Calu3 (cell line): Measurements from ENCODE around the gene F7. TPM values are rescaled to one million over a fixed set of nuclear protein-coding genes. Genes with fewer than 3 reads are reported as not detected.

Experiments
- BruUV-seq: library from RNA; stranded (reverse); fragments of 400-500 nt; replicated peaks from 2 replicates; lab custom pipeline; 2021; lab: Mats Ljungman, UMichigan
- CTCF ChIA-PET: fragments of 300-600 bp; sonication (Branson Sonifier 250); formaldehyde crosslinking; loops from one replicate; lab custom pipeline; 2022; ENCODE audit warnings: antibody characterized with exemption; lab: Charles Lee
- DNase-seq: peaks from one replicate; pipeline ENCODE4 v3.0.0; 2022
- H3K27ac Mint-ChIP-seq: one replicate; pipeline ENCODE4 v1.8.0; 2022; ENCODE audit warnings: mixed read lengths; ENCODE audit not compliant: unreplicated experiment
- H3K27me3 Mint-ChIP-seq: one replicate; pipeline ENCODE4 v1.8.0; 2022; ENCODE audit warnings: mixed read lengths; ENCODE audit not compliant: unreplicated experiment
- H3K36me3 Mint-ChIP-seq: one replicate; pipeline ENCODE4 v1.8.0; 2022; ENCODE audit warnings: mild to moderate bottlenecking, moderate library complexity, mixed read lengths; ENCODE audit not compliant: insufficient read depth, unreplicated experiment
- H3K4me1 Mint-ChIP-seq: one replicate; pipeline ENCODE4 v1.8.0; 2022; ENCODE audit warnings: mild to moderate bottlenecking, low read depth, mixed read lengths; ENCODE audit not compliant: unreplicated experiment
- H3K4me3 Mint-ChIP-seq: one replicate; pipeline ENCODE4 v1.8.0; 2022; ENCODE audit warnings: mild to moderate bottlenecking, low read depth, moderate library complexity, mixed read lengths; ENCODE audit not compliant: unreplicated experiment
- H3K9me3 Mint-ChIP-seq: one replicate; pipeline ENCODE4 v1.8.0; 2022; ENCODE audit warnings: low read depth, mixed read lengths; ENCODE audit not compliant: unreplicated experiment
- CTCF ChIP-seq: fragments of 200-600 bp; IDR thresholded peaks from one replicate; pipeline ENCODE4 v1.8.0; 2022; ENCODE audit warnings: antibody characterized with exemption; ENCODE audit not compliant: unreplicated experiment
- intact Hi-C: fragments of 100-400 bp; cut with micrococcal nuclease; formaldehyde crosslinking; loops from one replicate; pipeline ENCODE4 v1.10.0; 2022; ENCODE audit not compliant: unreplicated experiment
- total RNA-seq: library from RNA; stranded (reverse); gene quantifications from 2 replicates; pipeline ENCODE4 v1.2.3, GENCODE V29; 2022

Gene F7
- total RNA-seq, 1 experiment from 2014 or later, result not detected

GRCh38 chr13:113069861-113070805 is 35.5 kb upstream of the F7 start:
- H3K4me1 Mint-ChIP-seq, result no peaks in the 10 kb centered on the region
- no peaks in the 10 kb centered on the region for H3K36me3 Mint-ChIP-seq
- no peak overlapping the region for H3K4me3 Mint-ChIP-seq
- no peaks in the 10 kb centered on the region for H3K27me3 Mint-ChIP-seq
- CTCF ChIA-PET, result no interaction called here
- TF ChIP-seq CTCF, result no peak
- no peak overlapping the region for H3K27ac Mint-ChIP-seq
- BruUV-seq, result no TSS peak
- intact Hi-C loops, result no loop called here
- H3K9me3 Mint-ChIP-seq, result no peaks in the 10 kb centered on the region
- DNase-seq, result no peak

- no peak overlapping the region for H3K27ac Mint-ChIP-seq
- no peak for DNase-seq
- no peaks in the 10 kb centered on the region for H3K36me3 Mint-ChIP-seq
- CTCF ChIA-PET, result no interaction called here
- H3K4me1 Mint-ChIP-seq, result no peaks in the 10 kb centered on the region
- no peak overlapping the region for H3K4me3 Mint-ChIP-seq
- intact Hi-C loops, result no loop called here
- TF ChIP-seq CTCF, result no peak
- BruUV-seq, result no TSS peak
- H3K9me3 Mint-ChIP-seq, result no peaks in the 10 kb centered on the region
- H3K27me3 Mint-ChIP-seq, result no peaks in the 10 kb centered on the region
Measured at GRCh38 chr13:113070855-113071254, 34.7 kb upstream of the F7 start.

- no peaks in the 10 kb centered on the region for H3K9me3 Mint-ChIP-seq
- no TSS peak for BruUV-seq
- H3K27ac Mint-ChIP-seq, result no peak overlapping the region
- CTCF ChIA-PET, result interaction anchor here (0.6 kb wide), 1 partner anchor 34 kb away, joined by 3 read pairs; no protein-coding TSS in a partner anchor
- H3K4me3 Mint-ChIP-seq, result no peak overlapping the region
- DNase-seq, result no peak
- H3K4me1 Mint-ChIP-seq, result no peaks in the 10 kb centered on the region
- TF ChIP-seq CTCF, result no peak
- H3K27me3 Mint-ChIP-seq, result no peaks in the 10 kb centered on the region
- intact Hi-C loops, result no loop called here
- H3K36me3 Mint-ChIP-seq, result no peaks in the 10 kb centered on the region
Measured at GRCh38 chr13:113072376-113072775, 33.2 kb upstream of the F7 start.

DNA sequence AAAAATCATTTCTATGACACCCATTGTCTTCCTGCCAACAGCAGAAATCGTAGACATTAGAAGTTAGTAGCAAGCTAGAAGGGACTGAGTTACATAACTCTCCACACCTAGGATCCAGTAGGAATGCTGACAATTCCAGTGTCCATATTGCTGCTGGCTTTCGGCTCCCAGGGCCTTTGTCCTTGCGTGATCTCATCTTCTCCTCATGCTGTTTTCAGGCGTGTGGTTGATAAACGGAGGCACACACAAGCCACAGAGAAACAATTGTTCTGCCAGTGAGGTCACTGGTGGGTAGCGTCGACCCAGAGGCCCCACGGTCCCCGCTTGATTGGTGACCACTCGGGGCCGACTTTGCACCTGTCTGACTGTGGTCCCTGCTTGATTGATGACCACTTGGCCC is 31.6 kb upstream of the F7 start:
- Mint-ChIP-seq H3K4me3 (no peak overlapping the region), H3K36me3 (no peaks in the 10 kb centered on the region), H3K9me3 (no peaks in the 10 kb centered on the region), H3K27me3 (no peaks in the 10 kb centered on the region), H3K27ac (no peak overlapping the region), H3K4me1 (no peaks in the 10 kb centered on the region)
- BruUV-seq, result no TSS peak
- no peak for DNase-seq
- CTCF ChIA-PET, result no interaction called here
- intact Hi-C loops, result no loop called here
- TF ChIP-seq CTCF, result no peak
